GM19372 (cell line): Measurements from ENCODE around the gene SLC44A3.

Experiments used
- ATAC-seq: cut with Tn5 transposase; IDR thresholded peaks from one replicate; pipeline ENCODE4 v1.9.1; 2021; ENCODE audit warnings: mild to moderate bottlenecking, low read depth, moderate library complexity; ENCODE audit not compliant: unreplicated experiment

SLC44A3 gene

GRCh38 chr1:94798462-94798861, 21.7 kb upstream of the SLC44A3 start:
- ATAC-seq, result no peak

DNA sequence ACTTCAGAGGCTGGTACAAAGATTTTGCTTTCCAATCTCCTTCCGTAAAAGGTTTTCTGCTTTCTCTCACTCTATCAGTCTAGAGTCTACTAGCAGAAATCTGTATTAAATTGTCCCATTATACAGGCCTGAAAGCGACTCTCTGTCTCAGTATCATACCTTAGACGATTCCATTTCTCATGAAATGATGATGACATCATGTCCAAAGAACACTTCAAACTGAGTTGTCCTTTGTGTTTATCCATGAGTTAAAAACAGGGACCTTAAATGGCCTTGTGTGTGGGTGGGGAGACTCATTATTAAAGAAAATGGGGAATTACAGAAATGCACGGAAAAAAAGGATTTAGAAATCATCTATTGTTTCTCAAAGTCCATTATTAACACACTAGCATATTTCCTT, 21.0 kb upstream of the SLC44A3 start:
- no peak for ATAC-seq

GRCh38 chr1:94801919-94802546, 18.1 kb upstream of the SLC44A3 start:
- peak; percentile 58 for ATAC-seq

- no peak for ATAC-seq
These were observed 17.1 kb upstream of the SLC44A3 start for GRCh38 chr1:94803106-94803505.

DNA sequence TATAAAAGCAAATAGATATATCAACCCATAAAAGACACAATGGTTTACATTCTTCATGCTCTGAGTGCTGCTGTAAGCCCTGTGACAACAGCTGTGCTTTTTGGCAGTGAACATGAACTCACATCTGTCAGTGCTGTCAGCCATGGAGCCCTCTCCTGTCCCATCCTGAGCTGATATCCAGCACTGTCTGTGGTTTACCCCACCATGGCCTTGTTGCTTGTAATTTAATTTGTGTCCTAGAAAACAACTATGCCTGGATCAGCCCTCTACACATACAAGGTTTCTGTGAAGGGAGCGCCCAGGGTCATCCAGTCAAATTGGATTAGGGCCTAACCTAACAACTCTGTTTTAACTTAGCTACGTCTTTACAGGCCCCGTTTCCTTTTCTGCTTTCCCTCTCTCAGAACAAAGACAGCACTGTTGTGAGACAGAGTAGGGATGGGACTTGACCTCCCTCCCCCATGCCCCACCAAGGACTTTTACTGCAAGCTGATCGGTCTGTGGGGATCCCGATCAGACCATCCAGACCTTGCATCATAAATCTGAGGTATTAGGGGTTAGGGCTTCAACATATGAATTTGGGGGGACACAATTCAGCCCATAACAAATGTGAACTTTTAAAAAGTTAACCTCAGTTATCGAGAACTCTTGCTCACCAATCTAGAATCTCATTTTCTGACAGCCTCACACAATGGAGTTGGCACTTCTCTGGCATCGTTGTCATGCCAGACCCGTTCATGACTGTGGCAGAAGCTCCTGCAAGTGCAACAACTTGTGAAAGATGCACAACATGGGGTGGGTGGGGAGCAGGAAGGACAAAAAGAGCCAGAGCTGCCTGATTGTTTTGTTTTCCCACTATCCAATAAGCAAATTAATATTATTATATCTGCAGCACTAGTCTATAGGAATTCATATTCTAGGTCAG, 16.4 kb upstream of the SLC44A3 start:
- no peak for ATAC-seq

DNA sequence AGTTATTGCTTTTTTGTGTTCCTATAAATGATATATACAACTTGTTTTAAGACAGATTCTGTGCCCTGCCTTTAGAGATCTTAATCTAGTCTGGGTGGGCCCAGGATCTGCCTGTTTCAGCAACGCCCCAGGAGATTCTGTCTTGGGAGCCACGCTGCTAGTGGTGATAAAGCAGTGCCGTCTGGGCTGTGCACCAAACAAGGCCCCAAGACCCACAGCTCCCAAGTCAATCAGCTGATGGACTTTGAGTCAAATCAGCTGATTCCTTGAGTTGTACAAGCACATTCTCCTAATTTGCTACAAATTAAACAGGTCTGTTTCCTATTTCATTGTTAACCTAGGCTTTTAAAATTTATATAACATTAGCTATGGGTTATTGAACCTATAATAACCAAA, 15.7 kb upstream of the SLC44A3 start:
- no peak for ATAC-seq

DNA sequence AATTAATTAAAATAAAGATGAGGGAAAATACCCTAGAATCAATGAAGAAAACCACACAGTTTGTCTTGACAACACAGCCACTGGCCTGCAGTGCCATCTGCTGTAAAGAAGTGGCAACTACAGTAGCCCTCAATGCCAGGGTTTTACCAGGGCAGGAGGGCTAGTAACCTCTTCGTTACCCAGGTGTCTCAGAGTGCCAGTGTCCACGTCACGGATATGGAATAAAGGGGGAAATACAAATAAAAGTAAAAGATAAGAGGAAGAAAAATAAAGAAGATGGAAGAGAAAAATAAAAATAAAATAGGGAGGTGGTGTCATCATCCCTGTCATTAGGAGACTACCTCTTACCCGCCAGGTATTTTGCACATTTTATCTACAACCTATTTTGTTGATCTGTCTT, 14.2 kb upstream of the SLC44A3 start:
- peak; percentile 70 for ATAC-seq

GRCh38 chr1:94806441-94806871, 13.7 kb upstream of the SLC44A3 start:
- ATAC-seq, result no peak

DNA sequence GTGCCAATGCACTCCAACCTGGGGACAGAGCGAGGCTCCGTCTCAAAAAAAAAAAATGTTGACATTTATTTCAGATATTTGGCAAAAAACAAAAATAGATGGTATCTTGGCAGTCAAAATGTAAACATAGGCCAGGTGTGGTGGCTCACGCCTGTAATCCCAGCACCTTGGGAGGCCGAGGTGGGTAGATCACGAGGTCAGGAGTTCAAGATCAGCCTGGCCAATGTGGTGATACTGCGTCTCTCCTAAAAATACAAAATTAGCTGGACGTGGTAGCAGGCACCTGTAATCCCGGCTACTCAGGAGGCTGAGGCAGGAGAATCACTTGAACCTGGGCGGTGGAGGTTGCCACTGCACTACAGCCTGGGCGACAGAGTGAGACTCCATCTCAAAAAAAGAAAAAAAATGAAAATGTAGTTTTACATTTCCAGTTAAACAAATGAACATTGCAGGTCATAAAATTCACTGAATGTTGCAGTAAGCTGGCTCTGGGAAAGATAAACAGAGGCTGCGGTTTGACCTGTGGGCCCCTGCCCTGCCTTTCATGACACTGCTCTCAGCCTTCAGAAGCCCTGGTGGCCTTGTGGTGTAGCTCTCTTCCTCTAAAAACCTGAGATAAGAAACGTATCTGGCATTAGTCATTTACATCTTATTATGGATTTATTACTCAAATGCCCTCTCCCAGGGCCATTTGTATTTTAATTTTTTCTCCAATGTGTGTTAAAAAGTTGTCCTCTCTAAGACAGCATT, 12.2 kb upstream of the SLC44A3 start:
- no peak for ATAC-seq

DNA sequence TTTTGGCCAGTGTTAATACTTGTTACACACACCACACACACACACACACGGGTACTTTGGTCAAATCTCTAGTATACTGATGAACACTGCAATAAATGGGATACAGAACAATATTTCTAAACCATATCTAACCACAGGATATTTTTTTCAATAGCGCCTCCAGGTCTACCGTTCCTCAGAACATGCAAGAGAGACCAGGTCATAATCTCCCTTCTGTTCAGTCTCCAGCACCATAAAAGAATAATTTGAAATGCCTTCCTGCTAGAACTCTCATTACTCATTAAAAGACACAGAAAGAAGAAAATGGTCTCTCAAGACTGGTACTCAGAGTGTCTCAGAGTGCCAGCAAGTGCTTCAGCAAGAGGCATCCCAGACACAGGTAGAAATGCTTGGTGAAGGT, 11.5 kb upstream of the SLC44A3 start:
- ATAC-seq, result no peak

GRCh38 chr1:94812985-94813384, 7.2 kb upstream of the SLC44A3 start:
- no peak for ATAC-seq

DNA sequence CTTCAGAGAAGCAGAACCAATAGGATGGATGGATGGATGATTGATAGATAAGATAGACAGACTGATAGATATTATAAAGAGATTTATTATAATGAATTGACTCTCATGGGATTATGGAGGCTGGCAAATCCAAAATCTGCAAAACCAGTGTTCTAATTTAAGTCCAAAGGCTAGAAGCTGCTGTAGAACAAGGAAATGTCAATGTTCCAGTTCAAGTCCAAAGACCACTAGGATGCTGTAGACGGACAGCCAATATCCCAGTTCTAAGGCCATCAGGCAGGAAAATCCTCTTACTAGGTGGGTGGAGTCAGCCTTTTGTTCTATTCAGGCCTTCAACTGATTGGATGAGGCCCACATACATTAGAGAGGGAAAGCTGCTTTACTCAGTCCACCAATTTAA, 4.1 kb upstream of the SLC44A3 start:
- ATAC-seq, result no peak

DNA sequence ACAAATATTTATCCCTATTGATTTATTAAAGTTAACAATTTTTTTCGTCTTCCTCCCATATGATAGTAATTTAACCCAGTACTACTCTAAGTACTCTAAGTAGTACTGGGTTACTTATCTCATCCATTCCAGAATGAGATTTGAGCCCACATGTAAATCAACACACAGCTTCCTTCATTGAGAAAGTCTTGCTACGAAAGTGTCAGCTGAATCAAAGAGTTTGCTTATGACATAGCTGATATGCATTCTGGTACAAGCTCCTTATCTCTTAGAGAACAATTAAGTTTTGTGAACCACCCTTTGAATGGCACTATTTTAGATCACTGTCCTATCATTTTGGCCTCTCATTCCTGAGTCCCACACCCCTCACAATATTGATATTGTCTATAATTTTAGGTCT, 2.4 kb upstream of the SLC44A3 start:
- no peak for ATAC-seq

DNA sequence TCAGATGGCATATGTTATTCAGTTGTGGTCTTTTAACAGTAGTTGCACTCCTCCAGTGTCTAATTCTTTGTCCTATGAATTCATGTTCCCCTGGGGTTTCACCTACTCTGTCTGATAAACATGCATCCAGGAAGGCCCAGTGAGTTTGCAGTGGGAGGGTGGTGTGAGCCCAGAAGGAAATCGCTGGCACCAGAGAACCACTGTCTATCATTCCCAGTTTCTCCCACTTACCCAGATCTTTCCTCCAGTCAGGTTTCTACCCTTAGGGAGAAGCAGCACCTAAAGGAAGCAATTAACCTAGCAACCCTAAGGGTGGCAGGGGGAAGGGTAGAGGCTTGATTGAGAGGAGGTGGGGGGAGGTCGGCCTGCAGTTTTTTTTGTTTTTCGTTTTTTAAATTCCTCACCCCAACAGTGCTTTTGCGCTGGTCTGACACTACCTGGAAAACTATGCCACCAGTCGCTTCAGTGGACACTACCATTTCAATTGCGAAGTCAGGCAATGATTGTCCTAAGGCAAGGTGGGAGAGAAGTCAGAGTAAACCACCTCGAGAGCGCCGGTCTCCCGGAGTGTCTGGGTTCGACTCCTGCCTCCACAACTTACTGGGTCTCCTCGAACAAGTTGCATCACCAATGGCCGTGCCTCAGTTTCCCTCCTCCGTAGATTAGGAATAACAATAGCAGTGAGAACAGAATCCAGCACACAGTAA, 766 bp upstream of the SLC44A3 start:
- no peak for ATAC-seq

DNA sequence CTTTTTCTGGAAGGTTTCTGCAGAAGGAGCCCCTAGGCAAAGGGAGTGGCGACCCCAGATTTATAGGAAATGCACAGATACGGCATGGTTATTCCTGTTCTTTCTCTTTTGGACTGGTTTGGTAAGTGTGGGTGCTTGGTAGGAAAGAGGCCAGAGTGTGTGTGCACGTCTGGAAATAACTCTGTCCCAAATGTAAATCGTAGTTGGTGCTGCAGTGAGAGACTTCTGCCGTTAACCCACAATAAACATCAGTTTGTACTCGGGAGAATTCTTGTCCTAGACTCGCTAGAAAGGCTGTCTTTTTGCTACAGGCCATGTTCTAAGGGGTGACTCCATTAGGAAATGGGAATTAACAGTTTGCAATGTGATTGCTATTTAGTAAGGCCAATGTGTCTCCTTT, 779 bp downstream of the SLC44A3 start:
- no peak for ATAC-seq

DNA sequence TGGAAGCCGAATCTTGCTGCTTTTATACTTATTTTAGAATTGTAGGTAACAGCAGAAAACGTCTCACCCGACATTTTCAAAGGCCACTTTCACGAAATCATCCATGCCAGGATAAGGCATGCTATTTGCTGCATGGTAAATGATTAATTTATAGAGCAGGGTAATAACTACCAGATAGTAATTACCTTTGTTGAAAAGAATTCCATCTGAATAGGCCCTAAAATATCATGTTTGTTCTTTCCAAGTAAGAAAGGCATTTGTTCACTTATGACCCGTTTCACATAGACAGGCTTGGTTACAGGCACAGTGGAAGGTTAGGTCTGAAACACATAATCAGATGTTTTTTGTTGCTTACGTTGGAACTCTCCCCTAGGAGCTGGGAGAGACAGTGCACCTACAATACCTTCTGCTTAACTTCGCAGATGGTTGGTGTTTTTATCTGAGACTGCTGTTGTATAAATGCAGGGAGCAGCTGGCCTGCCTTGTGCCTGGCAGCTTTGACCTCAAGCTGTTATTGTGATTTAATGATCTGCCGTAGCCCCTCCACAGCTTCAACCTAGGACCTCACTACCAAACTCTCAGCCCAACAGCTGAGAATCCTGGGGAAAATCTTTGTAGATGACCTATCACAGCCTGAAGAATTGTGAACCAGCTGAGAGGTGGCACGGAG, 1.6 kb downstream of the SLC44A3 start:
- no peak for ATAC-seq

GRCh38 chr1:94823116-94823515, 3.0 kb downstream of the SLC44A3 start:
- ATAC-seq, result no peak

- ATAC-seq, result no peak
These were observed 5.8 kb downstream of the SLC44A3 start for GRCh38 chr1:94825936-94826335.

GRCh38 chr1:94827434-94827833, 7.3 kb downstream of the SLC44A3 start:
- ATAC-seq, result no peak

DNA sequence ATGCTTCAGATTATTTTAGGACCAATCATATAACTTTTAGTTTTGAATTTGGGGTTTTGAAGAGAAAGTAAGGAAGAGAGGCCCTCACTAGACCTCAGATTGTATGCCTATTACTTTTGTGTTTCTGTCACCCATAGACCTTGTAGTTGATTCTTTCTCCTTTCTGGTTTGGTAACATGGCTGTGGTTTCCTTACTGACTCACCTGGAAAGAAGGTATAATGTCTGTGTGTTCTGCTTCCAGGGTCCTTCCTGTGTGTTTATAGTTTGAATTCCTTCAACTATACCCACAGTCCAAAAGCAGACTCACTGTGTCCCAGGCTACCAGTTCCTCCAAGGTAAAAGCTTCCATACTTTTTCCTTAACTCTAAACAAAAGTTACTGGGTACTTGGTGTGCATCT, 8.1 kb downstream of the SLC44A3 start:
- ATAC-seq, result no peak
